Panc1 (cell line): ENCODE measurements around the gene HSBP1L1. TPM values are rescaled to one million over a fixed set of nuclear protein-coding genes. Genes with fewer than 3 reads are reported as not detected.

Experiments
- ATAC-seq: fragments of 200-7000 bp; cut with Tn5 transposase; 2 replicates; pipeline ENCODE4 v1.9.1; 2020; ENCODE audit warnings: mild to moderate bottlenecking, moderate library complexity
- BruUV-seq: library from RNA; stranded (reverse); fragments of 400-500 nt; replicated peaks from 2 replicates; lab custom pipeline; 2021; lab: Mats Ljungman, UMichigan
- CTCF ChIA-PET: fragments of 300-600 bp; sonication (Branson Sonifier 250); formaldehyde crosslinking; loops from one replicate; lab custom pipeline; 2022; ENCODE audit warnings: antibody characterized with exemption; lab: Charles Lee
- POLR2A ChIA-PET: fragments of 300-600 bp; sonication (Branson Sonifier 250); formaldehyde crosslinking; loops from one replicate; lab custom pipeline; 2022; ENCODE audit warnings: antibody characterized with exemption; lab: Charles Lee
- DNase-seq: peaks from one replicate; pipeline ENCODE4 v3.0.0-alpha.2; 2010; ENCODE audit warnings: low read depth, low spot score
- H3K27ac ChIP-seq: 2 replicates; pipeline ENCODE4 v1.5.1; 2011; ENCODE audit warnings: mild to moderate bottlenecking, low read length, inconsistent platforms
- H3K27me3 ChIP-seq: fragments of 200-500 bp; sonication (Bioruptor generic); 2 replicates; pipeline ENCODE4 v1.6.0; 2014; ENCODE audit warnings: low read length, inconsistent platforms; ENCODE audit not compliant: control insufficient read depth, insufficient read depth
- H3K36me3 ChIP-seq: fragments of 200-500 bp; sonication (Bioruptor generic); 2 replicates; pipeline ENCODE4 v1.5.1; 2014; ENCODE audit warnings: inconsistent platforms, mild to moderate bottlenecking, low read length, moderate library complexity; ENCODE audit not compliant: control insufficient read depth, insufficient read depth
- H3K4me1 ChIP-seq: 2 replicates; pipeline ENCODE4 v1.5.1; 2011; ENCODE audit warnings: inconsistent platforms, mild to moderate bottlenecking, low read length, moderate library complexity; ENCODE audit not compliant: control insufficient read depth, insufficient read depth
- H3K4me3 ChIP-seq, 2 experiments: 2 replicates each; pipeline ENCODE4 v1.5.1; 2011 to 2012; ENCODE audit warnings: low read depth in 2 of 2, low read length in 2 of 2, mild to moderate bottlenecking in 2 of 2, inconsistent platforms in 1 of 2, moderate library complexity in 1 of 2
- H3K9me3 ChIP-seq: fragments of 200-500 bp; sonication (Bioruptor generic); 2 replicates; pipeline ENCODE4 v1.5.1; 2014; ENCODE audit warnings: low read depth, mild to moderate bottlenecking, inconsistent platforms, low read length, moderate library complexity; ENCODE audit not compliant: control insufficient read depth, insufficient read depth
- POLR2AphosphoS5 ChIP-seq: IDR thresholded peaks from 2 replicates; pipeline ENCODE4 v1.6.1; 2012; ENCODE audit warnings: mild to moderate bottlenecking, low read depth, low read length, moderate library complexity
- SIN3A ChIP-seq: IDR thresholded peaks from 2 replicates; pipeline ENCODE4 v1.6.1; 2012; ENCODE audit warnings: low read depth, mild to moderate bottlenecking, low read length, moderate library complexity, borderline replicate concordance; ENCODE audit not compliant: insufficient read depth
- TCF7L2 ChIP-seq: IDR thresholded peaks from 2 replicates; pipeline ENCODE4 v1.6.1; 2011; ENCODE audit warnings: mild to moderate bottlenecking, low read depth, low read length, inconsistent platforms
- in situ Hi-C: cut with HindIII; loops from 2 replicates; pipeline ENCODE4 v1.10.0; 2016; ENCODE audit warnings: low sequenced_read_pairs, low pct_unique_long_range_greater_than_20kb
- intact Hi-C: fragments of 100-400 bp; cut with micrococcal nuclease; formaldehyde crosslinking; loops from one replicate; pipeline ENCODE4 v1.10.0; 2022; ENCODE audit not compliant: unreplicated experiment
- total RNA-seq: library from RNA; stranded (reverse); gene quantifications from one replicate; pipeline ENCODE4 v1.2.1, GENCODE V29; 2021; ENCODE audit not compliant: unreplicated experiment
- TF ChIP-seq, protein P1 (sequence below): fragments of 450-650 bp; IDR thresholded peaks from 2 replicates; pipeline ENCODE4 v1.5.1; 2017; ENCODE audit warnings: mild to moderate bottlenecking
- TF ChIP-seq, protein P2 (sequence below), 2 experiments: IDR thresholded peaks; 2 replicates each; pipeline ENCODE4 v1.6.1; 2011 to 2012; ENCODE audit warnings: low read depth in 2 of 2, control low read depth in 1 of 2, low read length in 1 of 2, mild to moderate bottlenecking in 1 of 2, moderate library complexity in 1 of 2; ENCODE audit not compliant: insufficient read depth in 1 of 2

The HSBP1L1 gene
- total RNA-seq, 1 experiment from 2014 or later: 45.4 TPM

DNA sequence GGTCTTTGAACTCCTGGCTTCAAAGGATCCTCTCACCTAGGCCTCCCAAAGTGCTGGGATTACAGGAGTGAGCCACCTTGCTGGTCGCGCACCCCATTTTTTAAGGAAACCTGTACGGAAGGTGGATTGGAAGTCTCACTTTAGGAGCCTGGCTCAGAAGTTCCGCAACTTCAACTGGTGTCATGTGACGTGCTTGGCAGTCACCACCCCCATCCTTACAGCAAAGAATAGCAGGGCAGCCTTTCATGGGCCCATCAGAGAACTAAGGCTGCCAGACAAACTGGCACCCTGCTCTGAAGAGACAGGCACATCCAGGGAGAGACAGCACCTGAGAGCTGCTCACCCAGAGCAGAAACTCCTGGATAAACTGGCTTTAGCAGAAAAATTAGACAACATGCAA, 9.7 kb upstream of the HSBP1L1 start:
- ATAC-seq: no peak
- Histone ChIP-seq H3K36me3 (no peaks in the 10 kb centered on the region), H3K27me3 (no peaks in the 10 kb centered on the region), H3K27ac (no peak overlapping the region), H3K4me3 (no peak overlapping the region), H3K9me3 (no peaks in the 10 kb centered on the region), H3K4me1 (peaks cover 30% of the 10 kb centered on the region)
- in situ Hi-C loops (no loop called here), intact Hi-C loops (no loop called here)
- no peak for DNase-seq
- no peak for TF ChIP-seq SIN3A
- TF ChIP-seq, protein P1, sequence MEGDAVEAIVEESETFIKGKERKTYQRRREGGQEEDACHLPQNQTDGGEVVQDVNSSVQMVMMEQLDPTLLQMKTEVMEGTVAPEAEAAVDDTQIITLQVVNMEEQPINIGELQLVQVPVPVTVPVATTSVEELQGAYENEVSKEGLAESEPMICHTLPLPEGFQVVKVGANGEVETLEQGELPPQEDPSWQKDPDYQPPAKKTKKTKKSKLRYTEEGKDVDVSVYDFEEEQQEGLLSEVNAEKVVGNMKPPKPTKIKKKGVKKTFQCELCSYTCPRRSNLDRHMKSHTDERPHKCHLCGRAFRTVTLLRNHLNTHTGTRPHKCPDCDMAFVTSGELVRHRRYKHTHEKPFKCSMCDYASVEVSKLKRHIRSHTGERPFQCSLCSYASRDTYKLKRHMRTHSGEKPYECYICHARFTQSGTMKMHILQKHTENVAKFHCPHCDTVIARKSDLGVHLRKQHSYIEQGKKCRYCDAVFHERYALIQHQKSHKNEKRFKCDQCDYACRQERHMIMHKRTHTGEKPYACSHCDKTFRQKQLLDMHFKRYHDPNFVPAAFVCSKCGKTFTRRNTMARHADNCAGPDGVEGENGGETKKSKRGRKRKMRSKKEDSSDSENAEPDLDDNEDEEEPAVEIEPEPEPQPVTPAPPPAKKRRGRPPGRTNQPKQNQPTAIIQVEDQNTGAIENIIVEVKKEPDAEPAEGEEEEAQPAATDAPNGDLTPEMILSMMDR: no peak
- no peak for TF ChIP-seq POLR2AphosphoS5
- TF ChIP-seq, protein P2, sequence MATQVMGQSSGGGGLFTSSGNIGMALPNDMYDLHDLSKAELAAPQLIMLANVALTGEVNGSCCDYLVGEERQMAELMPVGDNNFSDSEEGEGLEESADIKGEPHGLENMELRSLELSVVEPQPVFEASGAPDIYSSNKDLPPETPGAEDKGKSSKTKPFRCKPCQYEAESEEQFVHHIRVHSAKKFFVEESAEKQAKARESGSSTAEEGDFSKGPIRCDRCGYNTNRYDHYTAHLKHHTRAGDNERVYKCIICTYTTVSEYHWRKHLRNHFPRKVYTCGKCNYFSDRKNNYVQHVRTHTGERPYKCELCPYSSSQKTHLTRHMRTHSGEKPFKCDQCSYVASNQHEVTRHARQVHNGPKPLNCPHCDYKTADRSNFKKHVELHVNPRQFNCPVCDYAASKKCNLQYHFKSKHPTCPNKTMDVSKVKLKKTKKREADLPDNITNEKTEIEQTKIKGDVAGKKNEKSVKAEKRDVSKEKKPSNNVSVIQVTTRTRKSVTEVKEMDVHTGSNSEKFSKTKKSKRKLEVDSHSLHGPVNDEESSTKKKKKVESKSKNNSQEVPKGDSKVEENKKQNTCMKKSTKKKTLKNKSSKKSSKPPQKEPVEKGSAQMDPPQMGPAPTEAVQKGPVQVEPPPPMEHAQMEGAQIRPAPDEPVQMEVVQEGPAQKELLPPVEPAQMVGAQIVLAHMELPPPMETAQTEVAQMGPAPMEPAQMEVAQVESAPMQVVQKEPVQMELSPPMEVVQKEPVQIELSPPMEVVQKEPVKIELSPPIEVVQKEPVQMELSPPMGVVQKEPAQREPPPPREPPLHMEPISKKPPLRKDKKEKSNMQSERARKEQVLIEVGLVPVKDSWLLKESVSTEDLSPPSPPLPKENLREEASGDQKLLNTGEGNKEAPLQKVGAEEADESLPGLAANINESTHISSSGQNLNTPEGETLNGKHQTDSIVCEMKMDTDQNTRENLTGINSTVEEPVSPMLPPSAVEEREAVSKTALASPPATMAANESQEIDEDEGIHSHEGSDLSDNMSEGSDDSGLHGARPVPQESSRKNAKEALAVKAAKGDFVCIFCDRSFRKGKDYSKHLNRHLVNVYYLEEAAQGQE (IDR thresholded peaks at IDR 0.05; ENCODE audit: insufficient read depth in 1 of 2, low read depth in 2 of 2, low read length in 1 of 2): no peak
- no peak for TF ChIP-seq TCF7L2
- no TSS peak for BruUV-seq
- ChIA-PET CTCF (interaction anchor here (0.6 kb wide), 1 partner anchor 216 kb away, joined by 3 read pairs; no protein-coding TSS in a partner anchor), POLR2A (interaction anchor here (0.7 kb wide), 1 partner anchor 188 kb away, joined by 7 read pairs; no protein-coding TSS in a partner anchor)

DNA sequence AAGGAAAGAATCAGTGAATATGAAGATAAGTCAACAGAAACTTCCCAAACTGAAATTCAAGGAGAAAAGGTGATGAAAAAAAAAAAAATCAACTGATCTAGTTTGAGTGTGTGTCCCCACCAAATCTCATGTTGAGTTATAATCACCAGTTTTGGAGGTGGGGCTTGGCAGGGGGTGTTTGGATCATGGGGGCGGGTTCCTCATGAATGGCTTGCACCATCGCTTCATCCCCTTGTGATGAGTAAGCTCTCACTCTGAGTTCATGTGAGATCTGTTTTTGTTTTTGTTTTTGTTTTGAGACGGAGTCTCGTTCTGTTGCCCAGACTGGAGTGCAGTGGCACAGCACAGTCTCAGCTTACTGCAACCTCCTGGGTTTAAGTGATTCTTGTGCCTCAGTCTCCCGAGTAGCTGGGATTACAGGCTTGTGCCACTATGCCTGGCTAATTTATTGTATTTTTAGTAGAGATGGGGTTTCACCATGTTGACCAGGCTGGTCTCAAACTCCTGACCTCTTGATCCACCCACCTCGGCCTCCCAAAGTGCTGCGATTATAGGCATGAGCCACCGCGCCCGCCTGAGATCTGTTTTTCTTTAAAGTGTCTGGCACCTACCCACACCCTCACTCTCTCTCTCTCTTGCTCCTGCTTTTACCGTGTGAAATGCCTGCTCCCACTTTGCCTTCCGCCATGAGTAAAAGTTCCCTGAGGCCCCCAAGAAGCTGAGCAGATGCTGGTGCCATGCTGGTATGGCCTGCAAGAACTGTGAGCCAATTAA, 9.0 kb upstream of the HSBP1L1 start:
- DNase-seq (no peak), ATAC-seq (no peak)
- Histone ChIP-seq H3K4me1 (peaks cover 26% of the 10 kb centered on the region), H3K4me3 (no peak overlapping the region), H3K9me3 (no peaks in the 10 kb centered on the region), H3K27me3 (no peaks in the 10 kb centered on the region), H3K27ac (no peak overlapping the region), H3K36me3 (no peaks in the 10 kb centered on the region)
- ChIA-PET CTCF (interaction anchor here (0.7 kb wide), 1 partner anchor 14 kb away, joined by 3 read pairs; no protein-coding TSS in a partner anchor), POLR2A (interaction anchor here (0.7 kb wide), 1 partner anchor 189 kb away, joined by 7 read pairs; no protein-coding TSS in a partner anchor)
- BruUV-seq: no TSS peak
- in situ Hi-C loops: no loop called here
- intact Hi-C loops: no loop called here
- TF ChIP-seq SIN3A: no peak
- TF ChIP-seq POLR2AphosphoS5: no peak
- no peak for TF ChIP-seq TCF7L2
